Measurements from ENCODE around the gene PRSS23.
"Not testable (repeated sequence)": the region's sequence is repeated elsewhere in the genome, so short reads cannot be mapped to it uniquely, and the experiment has no call there.

DNA sequence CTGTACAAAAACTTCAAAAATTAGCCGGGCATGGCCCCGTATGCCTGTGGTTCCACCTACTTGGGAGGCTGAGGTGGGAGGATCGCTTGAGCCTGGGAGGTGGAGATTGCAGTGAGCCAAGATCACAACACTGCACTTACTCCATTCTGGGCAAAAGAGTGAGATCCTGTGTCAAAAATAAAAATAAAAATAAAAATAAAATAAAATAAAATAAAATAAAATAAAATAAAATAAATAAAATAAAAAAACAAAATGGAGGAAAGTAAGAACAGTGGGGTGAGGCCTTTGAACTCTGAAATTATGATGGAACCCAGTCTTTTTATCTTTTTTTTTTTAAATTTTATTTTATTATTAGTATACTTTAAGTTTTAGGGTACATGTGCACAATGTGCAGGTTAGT, 23.8 kb downstream of the PRSS23 start:
- TF ChIP-seq CTCF, POLR2A (IDR thresholded peaks at IDR 0.05): not testable (repeated sequence)
